ENCODE data around the gene CCT3. TPM values are rescaled to one million over a fixed set of nuclear protein-coding genes. Genes with fewer than 3 reads are reported as not detected.

The CCT3 gene
- polyA plus RNA-seq, 1 of the 3 experiments (the other 2 are of a cell fraction): 295 TPM

GRCh38 chr1:156376958-156377919 lies 39.1 kb upstream of the CCT3 start:
- Histone ChIP-seq H3K27ac (ENCODE audit: low read depth in 2 of 2, low read length in 1 of 2) (no peak overlapping the region), H3F3A (replicated peaks; ENCODE audit: insufficient read depth) (no peaks in the 10 kb centered on the region), H4K20me1 (ENCODE audit: insufficient read depth) (no peaks in the 10 kb centered on the region), H3K27me3 (ENCODE audit: insufficient read depth) (no peaks in the 10 kb centered on the region), H3K9me3 (no peaks in the 10 kb centered on the region), H3K4me3 (ENCODE audit: low read depth in 2 of 2, low read length in 1 of 2) (no peak overlapping the region), H3K36me3 (replicated peaks in 1 of 2; ENCODE audit: control insufficient read depth in 1 of 2, insufficient read depth in 2 of 2, low read length in 1 of 2) (no peaks in the 10 kb centered on the region), H3K79me2 (ENCODE audit: insufficient read depth) (no peaks in the 10 kb centered on the region), H3K9ac (no peak overlapping the region), H3K4me2 (no peak overlapping the region), H3K4me1 (ENCODE audit: control insufficient read depth in 1 of 2, insufficient read depth in 2 of 2, low read depth in 1 of 2, low read length in 1 of 2) (peaks cover 3 to 6% of the 10 kb centered on the region in 2 experiments; a peak in 2 of 4 replicates), H3K9me2 (no peaks in the 10 kb centered on the region), H2AFZ (ENCODE audit: low read depth) (no peak overlapping the region)
- WGBS (ENCODE audit: low lambda C conversion rate): 86% methylated on average over 8 of the region's 20 CpGs
- no peak for DNase-seq
- CTCF ChIA-PET: interaction anchor here (0.6 to 12.4 kb wide), 6 partner anchors 9 to 264 kb away, joined by 3 to 391 read pairs (median 4); no protein-coding TSS in a partner anchor
- TF ChIP-seq IRF3 (IDR thresholded peaks at IDR 0.05; ENCODE audit: low read depth, low read length) (no peak), GABPA (IDR thresholded peaks at IDR 0.05; ENCODE audit: low read depth) (no peak), CHD2 (IDR thresholded peaks at IDR 0.05; ENCODE audit: low read length, partially characterized antibody) (no peak), EZH2phosphoT487 (IDR thresholded peaks at IDR 0.05; ENCODE audit: borderline replicate concordance, low read depth) (no peak), POLR2AphosphoS5 (IDR thresholded peaks at IDR 0.05; ENCODE audit: low read depth, low read length) (no peak), MEF2A (IDR thresholded peaks at IDR 0.05; ENCODE audit: borderline replicate concordance, low read depth) (no peak), ELF1 (IDR thresholded peaks at IDR 0.05) (no peak)
- POLR2A ChIA-PET: no interaction called here

GRCh38 chr1:156376146-156376545 lies 38.1 kb upstream of the CCT3 start:
- H3K9ac ChIP-seq: no peak overlapping the region
- H3K36me3 ChIP-seq (replicated peaks in 1 of 2; ENCODE audit: control insufficient read depth in 1 of 2, insufficient read depth in 2 of 2, low read length in 1 of 2): no peaks in the 10 kb centered on the region
- H3K4me1 ChIP-seq (ENCODE audit: control insufficient read depth in 1 of 2, insufficient read depth in 2 of 2, low read depth in 1 of 2, low read length in 1 of 2): peaks cover 3 to 6% of the 10 kb centered on the region in 2 experiments; a peak in 2 of 4 replicates
- no peaks in the 10 kb centered on the region for H3K9me3 ChIP-seq
- H2AFZ ChIP-seq (ENCODE audit: low read depth): no peak overlapping the region
- H3K27ac ChIP-seq (ENCODE audit: low read depth in 2 of 2, low read length in 1 of 2): no peak overlapping the region
- no peak for DNase-seq
- H3F3A ChIP-seq (replicated peaks; ENCODE audit: insufficient read depth): no peaks in the 10 kb centered on the region
- H3K27me3 ChIP-seq (ENCODE audit: insufficient read depth): no peaks in the 10 kb centered on the region
- H3K79me2 ChIP-seq (ENCODE audit: insufficient read depth): no peaks in the 10 kb centered on the region
- H3K4me2 ChIP-seq: no peak overlapping the region
- peak; percentile 26 for TF ChIP-seq CTCF (IDR thresholded peaks at IDR 0.05)
- no peak for TF ChIP-seq NFIC (IDR thresholded peaks at IDR 0.05; ENCODE audit: borderline replicate concordance)
- POLR2A ChIA-PET: no interaction called here
- H3K9me2 ChIP-seq: no peaks in the 10 kb centered on the region
- CTCF ChIA-PET: interaction anchor here (0.6 to 12.4 kb wide), 4 partner anchors 8 to 265 kb away, joined by 3 to 391 read pairs (median 23); no protein-coding TSS in a partner anchor
- H4K20me1 ChIP-seq (ENCODE audit: insufficient read depth): no peaks in the 10 kb centered on the region
- no peak overlapping the region for H3K4me3 ChIP-seq (ENCODE audit: low read depth in 2 of 2, low read length in 1 of 2)
- 78% methylated on average over 2 of the region's 2 CpGs for WGBS (ENCODE audit: low lambda C conversion rate)
